ENCODE measurements around the gene SLC37A1. TPM values are rescaled to one million over a fixed set of nuclear protein-coding genes. Genes with fewer than 3 reads are reported as not detected.

The SLC37A1 gene
- total RNA-seq, 1 experiment from 2014 or later = 15.0 TPM

- CTCF ChIA-PET = no interaction called here
- TF ChIP-seq ZFX (IDR thresholded peaks at IDR 0.05) = no peak
- no peak for TF ChIP-seq ELF1 (IDR thresholded peaks at IDR 0.05; ENCODE audit: borderline replicate concordance, low read depth)
- no peak for TF ChIP-seq REST (IDR thresholded peaks at IDR 0.05; ENCODE audit: low read depth)
- no peak for TF ChIP-seq EZH2phosphoT487 (IDR thresholded peaks at IDR 0.05; ENCODE audit: borderline replicate concordance)
- no peak for TF ChIP-seq CEBPB (IDR thresholded peaks at IDR 0.05; ENCODE audit: low read depth)
- no peak for TF ChIP-seq YY1 (IDR thresholded peaks at IDR 0.05; ENCODE audit: extremely low read depth, insufficient replicate concordance, low read depth, low read length)
- H3K4me3 ChIP-seq (replicated peaks in 1 of 2; ENCODE audit: low read depth in 1 of 2, low read length in 2 of 2) = no peak overlapping the region
- no peaks in the 10 kb centered on the region for H3K4me1 ChIP-seq (ENCODE audit: control insufficient read depth in 1 of 2, insufficient read depth in 2 of 2, low read length in 2 of 2)
- no peak for DNase-seq (ENCODE audit: low read depth, low spot score)
- no peak overlapping the region for H3K4me2 ChIP-seq (ENCODE audit: low read length)
- ATAC-seq = no peak
- H2AFZ ChIP-seq (ENCODE audit: low read depth, low read length, poor library complexity, severe bottlenecking) = no peak overlapping the region
- no peak overlapping the region for H3K9ac ChIP-seq (ENCODE audit: low read length)
- H3K36me3 ChIP-seq (ENCODE audit: control insufficient read depth in 1 of 2, insufficient read depth in 2 of 2, low read length in 2 of 2) = no peaks in the 10 kb centered on the region
- no TSS peak for BruUV-seq (replicated peaks)
- H3K9me3 ChIP-seq (ENCODE audit: control insufficient read depth in 1 of 2, insufficient read depth in 1 of 2, low read depth in 1 of 2, low read length in 2 of 2) = no peaks in the 10 kb centered on the region
- POLR2A ChIA-PET = no interaction called here
- no peaks in the 10 kb centered on the region for H4K20me1 ChIP-seq (ENCODE audit: insufficient read depth)
- H3K27me3 ChIP-seq (ENCODE audit: insufficient read depth, low read length) = no peaks in the 10 kb centered on the region
- no peaks in the 10 kb centered on the region for H3K79me2 ChIP-seq (ENCODE audit: insufficient read depth, low read length)
- RAD21 ChIA-PET (ENCODE audit: low non-redundant PET in 1 of 2, low total read pairs in 2 of 2, uncharacterized antibody in 2 of 2, unreplicated experiment in 2 of 2) = no interaction called here
- H3K27ac ChIP-seq (ENCODE audit: low read depth, low read length) = no peak overlapping the region
- no peaks in the 10 kb centered on the region for H3K9me2 ChIP-seq (ENCODE audit: insufficient read depth)
- intact Hi-C loops (cut with micrococcal nuclease) = no loop called here
Observed at GRCh38 chr21:42587036-42587435, 73.4 kb downstream of the SLC37A1 start.

Measured in HCT116 (cell line).